ENCODE measurements around the gene HAPLN1. TPM values are rescaled to one million over a fixed set of nuclear protein-coding genes. Genes with fewer than 3 reads are reported as not detected.

HAPLN1 gene
- total and polyA plus RNA-seq, 2 of the 8 experiments (the other 6 are each of a cell fraction or from before 2014, with no cell fraction given) = 0.56 to 2.1 TPM

- H2AFZ ChIP-seq (ENCODE audit: low read length) = no peak overlapping the region
- H3K9ac ChIP-seq (replicated peaks in 1 of 4; ENCODE audit: extremely low read depth in 1 of 4, low read depth in 3 of 4, low read length in 3 of 4) = no peak overlapping the region
- no peaks in the 10 kb centered on the region for H3K79me2 ChIP-seq (ENCODE audit: control insufficient read depth in 1 of 2, insufficient read depth in 2 of 2, low read length in 2 of 2)
- H2AK5ac ChIP-seq (ENCODE audit: low read depth, low read length) = no peak overlapping the region
- ChIA-PET POLR2A (ENCODE audit: partially characterized antibody) (no interaction called here), CTCF (ENCODE audit: partially characterized antibody) (interaction anchor here (1.3 kb wide), 1 partner anchor 26 kb away, joined by 6 read pairs; no protein-coding TSS in a partner anchor)
- H3K4me1 ChIP-seq (replicated peaks in 1 of 4; ENCODE audit: control insufficient read depth in 3 of 4, insufficient read depth in 4 of 4, low read length in 3 of 4) = peaks cover 0 to 4% (median 0%) of the 10 kb centered on the region in 4 experiments; a peak in 1 of 7 replicates
- H3K79me1 ChIP-seq (ENCODE audit: low read depth, low read length) = no peaks in the 10 kb centered on the region
- H3K9me3 ChIP-seq (ENCODE audit: insufficient read depth in 2 of 2, low read depth in 1 of 2, low read length in 1 of 2) = no peaks in the 10 kb centered on the region
- TF ChIP-seq ASH2L (IDR thresholded peaks at IDR 0.05; ENCODE audit: low read length) (no peak), MAX (IDR thresholded peaks at IDR 0.05) (no peak), CREB1 (IDR thresholded peaks at IDR 0.05) (no peak), ZNF274 (IDR thresholded peaks at IDR 0.05; ENCODE audit: borderline replicate concordance, extremely low read depth, low read length) (no peak), TCF12 (IDR thresholded peaks at IDR 0.05; ENCODE audit: low read depth, low read length) (no peak), YY1 (IDR thresholded peaks at IDR 0.05; ENCODE audit: low read depth, low read length) (no peak), RAD21 (IDR thresholded peaks at IDR 0.05 in 1 of 2, conservative IDR thresholded peaks at IDR 0.05 in 1 of 2; ENCODE audit: low read depth in 2 of 2, low read length in 2 of 2) (no peak), SP1 (IDR thresholded peaks at IDR 0.05; ENCODE audit: low read depth, low read length) (no peak), RXRA (IDR thresholded peaks at IDR 0.05; ENCODE audit: insufficient read depth, low read depth, low read length) (no peak), EZH2 (IDR thresholded peaks at IDR 0.05; ENCODE audit: low read depth, low read length, severe bottlenecking) (no peak), EGR1 (IDR thresholded peaks at IDR 0.05; ENCODE audit: borderline replicate concordance, low read depth, low read length) (no peak), EP300 (IDR thresholded peaks at IDR 0.05; ENCODE audit: borderline replicate concordance in 1 of 2, low read depth in 2 of 2, low read length in 2 of 2) (no peak)
- no peak for FAIRE-seq
- no peak overlapping the region for H3K56ac ChIP-seq (replicated peaks; ENCODE audit: insufficient read length, low read depth, low read length)
- no peak overlapping the region for H3K14ac ChIP-seq (ENCODE audit: insufficient read length)
- no peak overlapping the region for H4K91ac ChIP-seq (replicated peaks; ENCODE audit: insufficient read length, low read length)
- no peaks in the 10 kb centered on the region for H4K20me1 ChIP-seq (replicated peaks in 1 of 2; ENCODE audit: control insufficient read depth in 1 of 2, insufficient read depth in 2 of 2, low read length in 2 of 2)
- no peak overlapping the region for H3K18ac ChIP-seq (ENCODE audit: extremely low read depth, low read length)
- no peak overlapping the region for H2BK15ac ChIP-seq (ENCODE audit: low read length)
- H4K5ac ChIP-seq (ENCODE audit: insufficient read length, low read depth, low read length) = no peak overlapping the region
- 90% methylated on average over 2 of the region's 2 CpGs; no CpG with 5 or more reads in 1 of the 2 experiments for WGBS, 2 experiments (ENCODE audit: extremely low coverage in 1 of 2, insufficient coverage in 1 of 2, insufficient read length in 1 of 2, insufficient replicate concordance in 2 of 2, low coverage in 1 of 2, low lambda C conversion rate in 2 of 2, missing lambda C conversion rate in 1 of 2)
- H3K23ac ChIP-seq (ENCODE audit: insufficient read length) = no peak overlapping the region
- no peaks in the 10 kb centered on the region for H3K36me3 ChIP-seq (ENCODE audit: control insufficient read depth in 2 of 4, insufficient read depth in 4 of 4, low read length in 3 of 4)
- no peaks in the 10 kb centered on the region for H3K27me3 ChIP-seq (replicated peaks in 1 of 4; ENCODE audit: control insufficient read depth in 3 of 4, extremely low read depth in 1 of 4, insufficient read depth in 3 of 4, low read length in 3 of 4)
- no peak overlapping the region for H3K4me3 ChIP-seq (ENCODE audit: extremely low read depth in 1 of 4, insufficient read depth in 2 of 4, low read depth in 3 of 4, low read length in 4 of 4)
- DNase-seq (ENCODE audit: low read depth in 1 of 2, low spot score in 2 of 2) = no peak
- no peak overlapping the region for H2BK5ac ChIP-seq (ENCODE audit: low read depth, low read length)
- H2BK12ac ChIP-seq (ENCODE audit: low read depth, low read length) = no peak overlapping the region
- no peak overlapping the region for H3K4me2 ChIP-seq (ENCODE audit: insufficient read depth in 1 of 2, low read depth in 2 of 2, low read length in 2 of 2)
- no peak overlapping the region for H4K8ac ChIP-seq (ENCODE audit: extremely low read depth, insufficient read depth, low read length)
- no peak overlapping the region for H2BK20ac ChIP-seq (ENCODE audit: low read length)
- no peak overlapping the region for H3K27ac ChIP-seq (ENCODE audit: low read depth, low read length)
- no peak overlapping the region for H3K4ac ChIP-seq (replicated peaks; ENCODE audit: insufficient read length, low read depth, low read length)
- H2BK120ac ChIP-seq (replicated peaks; ENCODE audit: low read depth, low read length) = no peak overlapping the region
- H3K23me2 ChIP-seq (ENCODE audit: low read depth, low read length) = no peaks in the 10 kb centered on the region
Measured at GRCh38 chr5:83633285-83633684, 87.4 kb downstream of the HAPLN1 start.
